GM10847 (cell line): ENCODE data around the gene KLK3.

Experiments used
- POLR2A ChIP-seq: IDR thresholded peaks from 2 replicates; pipeline ENCODE4 v1.6.1; 2011; ENCODE audit not compliant: insufficient read length; ENCODE audit errors: extremely low read depth

The KLK3 gene

GRCh38 chr19:50854636-50855410 lies at the start of gene KLK3:
KLK3 (plus strand) TSS chr19:50854915; CDS start chr19:50854956, 41 bp downstream.
- no peak for TF ChIP-seq POLR2A

GRCh38 chr19:50808856-50809255 lies 45.9 kb upstream of the KLK3 start:
- TF ChIP-seq POLR2A, result no peak

- TF ChIP-seq POLR2A, result no peak
Observed at GRCh38 chr19:50812474-50812873, 42.2 kb upstream of the KLK3 start.

DNA sequence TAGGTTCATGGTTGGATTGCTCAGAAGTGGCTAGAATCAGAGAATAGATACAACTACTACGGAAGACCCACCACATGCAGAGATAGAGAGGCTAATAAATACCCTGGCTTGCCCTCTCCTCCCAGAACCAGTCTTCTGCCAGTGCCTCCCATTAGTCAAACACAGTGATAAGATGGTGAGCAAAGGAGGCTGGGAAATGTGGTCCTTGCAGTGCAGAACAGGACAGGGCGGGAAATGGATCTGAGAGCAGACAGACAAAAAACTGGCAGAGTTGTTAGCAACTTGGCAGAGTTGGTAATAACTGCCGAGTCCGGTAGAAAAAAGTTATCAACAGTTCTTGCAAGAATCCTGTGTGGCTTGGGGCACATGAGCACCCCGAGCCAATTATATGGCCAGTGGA lies 39.8 kb upstream of the KLK3 start:
- TF ChIP-seq POLR2A, result no peak

DNA sequence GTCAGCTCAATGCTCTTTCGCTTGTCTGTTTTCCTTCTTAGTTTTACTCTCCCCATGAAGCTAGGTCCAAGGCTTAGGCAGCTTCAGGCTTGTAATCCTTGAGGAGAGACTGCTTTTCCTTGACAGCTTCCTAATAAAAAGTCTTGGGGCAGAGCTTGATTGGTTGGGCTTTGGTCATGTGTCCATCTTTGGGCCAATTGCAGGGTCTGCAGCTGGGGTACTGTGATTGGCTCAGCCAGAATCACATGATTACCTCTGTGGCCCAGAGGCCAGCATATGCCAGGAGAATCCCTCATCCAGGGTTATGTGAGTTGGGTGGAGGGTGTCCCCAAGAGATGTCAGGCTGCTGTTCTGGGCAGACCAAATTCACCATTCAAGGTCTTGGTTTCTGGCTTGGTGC lies 39.3 kb upstream of the KLK3 start:
- no peak for TF ChIP-seq POLR2A

- peak; percentile 27 for TF ChIP-seq POLR2A
Observed at GRCh38 chr19:50817941-50818858, 36.5 kb upstream of the KLK3 start.

- no peak for TF ChIP-seq POLR2A
Observed at GRCh38 chr19:50818859-50819472, 35.7 kb upstream of the KLK3 start.

DNA sequence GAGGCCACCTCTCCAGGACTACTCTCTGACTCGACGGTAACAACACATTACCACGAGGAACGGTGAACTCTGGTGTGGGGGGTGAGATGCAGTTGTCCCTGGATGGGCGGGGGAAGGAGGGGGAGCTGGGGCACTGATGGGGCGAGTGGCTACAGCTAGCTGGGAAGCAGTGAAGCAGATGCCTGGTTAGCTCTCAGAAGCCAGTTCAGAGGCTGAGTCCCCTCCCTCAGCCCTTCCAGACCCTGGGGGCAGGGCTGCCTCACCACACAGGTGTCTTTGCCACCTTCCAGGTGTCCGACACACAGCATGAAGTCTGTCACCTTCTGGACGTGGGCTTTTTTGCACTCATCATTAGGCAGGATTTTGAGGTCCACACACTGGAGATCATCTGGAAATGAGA lies 35.1 kb upstream of the KLK3 start:
- no peak for TF ChIP-seq POLR2A

DNA sequence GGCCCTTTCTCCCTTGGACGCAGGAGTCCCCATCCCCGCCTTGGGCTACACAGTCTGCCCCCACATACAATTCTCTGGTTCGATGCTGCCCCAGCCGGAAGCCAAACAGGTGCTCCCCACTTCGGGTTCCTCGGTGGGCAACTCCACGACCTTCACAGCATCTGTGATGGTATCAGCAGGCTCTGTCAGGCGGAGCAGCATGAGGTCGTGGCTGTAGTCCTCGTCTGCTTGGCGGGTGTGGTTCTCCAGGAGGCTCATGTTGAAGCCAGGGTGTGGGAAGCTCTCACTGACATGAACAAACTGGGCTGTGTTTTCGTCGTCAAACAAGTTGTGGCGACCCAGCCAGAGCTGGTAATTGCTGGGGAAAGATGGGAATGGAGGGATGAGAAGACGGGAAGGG lies 34.6 kb upstream of the KLK3 start:
- no peak for TF ChIP-seq POLR2A

GRCh38 chr19:50820549-50821247 lies 34.0 kb upstream of the KLK3 start:
- TF ChIP-seq POLR2A, result no peak

- no peak for TF ChIP-seq POLR2A
Observed at GRCh38 chr19:50821248-50821612, 33.5 kb upstream of the KLK3 start.

- TF ChIP-seq POLR2A, result no peak
Observed at GRCh38 chr19:50821622-50822021, 33.1 kb upstream of the KLK3 start.

DNA sequence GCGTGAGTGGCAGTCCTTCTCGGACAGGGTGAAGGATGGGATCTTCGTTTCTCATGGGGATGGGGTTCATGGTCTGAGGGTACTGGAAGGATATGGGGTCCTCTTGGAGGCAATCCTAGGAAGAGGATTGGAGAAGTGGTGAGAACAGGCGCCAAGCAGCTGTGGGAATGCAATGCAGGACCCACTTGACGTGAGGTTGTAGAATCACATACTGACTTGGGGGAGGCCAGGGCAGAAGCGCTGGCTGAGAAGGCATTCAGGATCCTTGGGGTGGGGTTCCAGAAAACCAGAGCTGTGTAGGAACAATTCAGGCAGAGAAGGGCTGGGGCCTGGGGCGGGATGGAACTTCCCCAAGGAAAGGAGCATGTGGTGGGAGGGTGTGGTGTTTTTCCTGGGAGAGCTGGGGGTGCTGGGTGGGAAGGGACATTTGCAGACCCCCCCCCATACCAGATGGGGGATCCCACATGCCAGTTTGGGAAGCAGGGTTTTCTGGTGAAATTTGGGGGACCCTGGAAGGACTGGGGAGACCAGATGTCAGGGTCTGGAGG lies 32.0 kb upstream of the KLK3 start:
- TF ChIP-seq POLR2A, result no peak

- no peak for TF ChIP-seq POLR2A
Observed at GRCh38 chr19:50823389-50824042, 31.2 kb upstream of the KLK3 start, which contains the start of gene KLK1. KLK1 (minus strand) TSS chr19:50823787; CDS start chr19:50823748, 39 bp downstream.
